ENCODE measurements around the gene R3HDM1.

R3HDM1 gene

GRCh38 chr2:135768863-135769262 is 237.6 kb downstream of the R3HDM1 start:
- H3K27ac ChIP-seq (ENCODE audit: low read depth, low read length) = no peak overlapping the region
- no peaks in the 10 kb centered on the region for H3K27me3 ChIP-seq (ENCODE audit: control insufficient read depth, low read length)
- H3K9me2 ChIP-seq (replicated peaks; ENCODE audit: control insufficient read depth, low read length) = no peaks in the 10 kb centered on the region
- no peaks in the 10 kb centered on the region for H3K9me3 ChIP-seq (ENCODE audit: control insufficient read depth, insufficient read depth, low read length)
- peaks cover 5% of the 10 kb centered on the region; the same call in 1 of the 2 replicates for H3K79me2 ChIP-seq (ENCODE audit: control insufficient read depth, low read length)
- H4K20me1 ChIP-seq (ENCODE audit: control insufficient read depth, insufficient read depth, low read depth, low read length) = no peaks in the 10 kb centered on the region
- no peak overlapping the region for H3K4me2 ChIP-seq (ENCODE audit: low read length)
- H3K4me3 ChIP-seq (ENCODE audit: low read length) = no peak overlapping the region
- H3F3A ChIP-seq (ENCODE audit: control insufficient read depth, insufficient read depth) = no peaks in the 10 kb centered on the region
- H3K4me1 ChIP-seq (ENCODE audit: control insufficient read depth, low read length) = no peaks in the 10 kb centered on the region
- TF ChIP-seq EZH2phosphoT487 (IDR thresholded peaks at IDR 0.05; ENCODE audit: borderline replicate concordance, low read length) = no peak
- H3K36me3 ChIP-seq (ENCODE audit: control insufficient read depth, low read length) = peaks cover 88% of the 10 kb centered on the region

- Histone ChIP-seq H3K4me3 (ENCODE audit: low read length) (no peak overlapping the region), H3F3A (ENCODE audit: control insufficient read depth, insufficient read depth) (no peaks in the 10 kb centered on the region; the same call in 1 of the 2 replicates), H3K4me2 (ENCODE audit: low read length) (no peak overlapping the region), H3K27me3 (ENCODE audit: control insufficient read depth, low read length) (no peaks in the 10 kb centered on the region), H3K9me2 (replicated peaks; ENCODE audit: control insufficient read depth, low read length) (no peaks in the 10 kb centered on the region), H3K9me3 (ENCODE audit: control insufficient read depth, insufficient read depth, low read length) (no peaks in the 10 kb centered on the region), H3K4me1 (ENCODE audit: control insufficient read depth, low read length) (no peaks in the 10 kb centered on the region), H3K36me3 (ENCODE audit: control insufficient read depth, low read length) (peaks cover 85% of the 10 kb centered on the region), H3K79me2 (ENCODE audit: control insufficient read depth, low read length) (no peaks in the 10 kb centered on the region), H3K27ac (ENCODE audit: low read depth, low read length) (no peak overlapping the region), H4K20me1 (ENCODE audit: control insufficient read depth, insufficient read depth, low read depth, low read length) (no peaks in the 10 kb centered on the region)
- no peak for TF ChIP-seq EZH2phosphoT487 (IDR thresholded peaks at IDR 0.05; ENCODE audit: borderline replicate concordance, low read length)
- no peak for TF ChIP-seq CTCF (IDR thresholded peaks at IDR 0.05; ENCODE audit: low read depth, low read length, poor library complexity, severe bottlenecking)
These were observed 242.0 kb downstream of the R3HDM1 start for GRCh38 chr2:135773319-135773718.

DNA sequence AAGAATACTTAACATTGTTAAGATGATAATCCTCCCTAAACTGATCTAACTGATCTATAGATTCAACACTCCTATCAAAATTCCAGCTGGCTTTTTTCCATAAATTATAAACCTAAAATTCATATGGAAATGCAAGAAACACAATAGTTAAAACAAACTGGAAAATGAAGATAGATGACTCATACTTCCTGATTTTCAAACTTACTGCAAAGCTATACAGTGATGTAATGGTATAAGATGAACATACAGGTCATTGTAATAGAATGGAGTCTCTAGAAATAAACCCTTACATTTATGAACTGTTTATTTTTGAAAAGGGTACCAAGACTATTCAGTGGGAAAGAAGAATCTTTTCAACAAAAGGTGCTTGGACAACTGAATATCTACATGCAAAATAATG is 242.6 kb downstream of the R3HDM1 start:
- Histone ChIP-seq H3K9me3 (ENCODE audit: control insufficient read depth, insufficient read depth, low read length) (no peaks in the 10 kb centered on the region), H3F3A (ENCODE audit: control insufficient read depth, insufficient read depth) (peaks cover 5% of the 10 kb centered on the region; the same call in 1 of the 2 replicates), H3K79me2 (ENCODE audit: control insufficient read depth, low read length) (no peaks in the 10 kb centered on the region), H3K36me3 (ENCODE audit: control insufficient read depth, low read length) (peaks cover 85% of the 10 kb centered on the region), H4K20me1 (ENCODE audit: control insufficient read depth, insufficient read depth, low read depth, low read length) (no peaks in the 10 kb centered on the region), H3K27me3 (ENCODE audit: control insufficient read depth, low read length) (no peaks in the 10 kb centered on the region), H3K4me2 (ENCODE audit: low read length) (no peak overlapping the region), H3K4me3 (ENCODE audit: low read length) (no peak overlapping the region), H3K4me1 (ENCODE audit: control insufficient read depth, low read length) (no peaks in the 10 kb centered on the region), H3K27ac (ENCODE audit: low read depth, low read length) (no peak overlapping the region), H3K9me2 (replicated peaks; ENCODE audit: control insufficient read depth, low read length) (no peaks in the 10 kb centered on the region)
- TF ChIP-seq CTCF (IDR thresholded peaks at IDR 0.05; ENCODE audit: low read depth, low read length, poor library complexity, severe bottlenecking) (no peak), EZH2phosphoT487 (IDR thresholded peaks at IDR 0.05; ENCODE audit: borderline replicate concordance, low read length) (no peak)
